Kidney (tissue), 14 donors: ENCODE measurements around the gene CORO1C. TPM values are rescaled to one million over a fixed set of nuclear protein-coding genes. Genes with fewer than 3 reads are reported as not detected.

Source experiments
- DNase-seq, 5 donors: peaks; one replicate each; pipeline ENCODE4 v3.0.0-alpha.2; 2013 to 2020
- FAIRE-seq: peaks from 2 replicates; lab custom pipeline; 2012; peaks lifted over from hg19 to GRCh38; lab: Jason Lieb, UNC
- H3K27ac ChIP-seq, 2 donors: one replicate each; pipeline ENCODE4 v1.7.0; 2013; ENCODE audit warnings: low read depth in 2 of 2, low read length in 2 of 2, inconsistent platforms in 1 of 2
- H3K27me3 ChIP-seq: one replicate; pipeline ENCODE4 v1.7.1; 2013; ENCODE audit warnings: low read length, inconsistent platforms; ENCODE audit not compliant: control insufficient read depth, insufficient read depth
- H3K36me3 ChIP-seq, 3 donors: one replicate each; pipeline versions ENCODE4 v1.7.0 to v1.7.1; 2013; ENCODE audit warnings: low read length in 3 of 3, control low read depth in 1 of 3, inconsistent platforms in 1 of 3; ENCODE audit not compliant: insufficient read depth in 3 of 3, control insufficient read depth in 2 of 3
- H3K4me1 ChIP-seq, 3 donors: one replicate each; pipeline versions ENCODE4 v1.7.0 to v1.7.1; 2013; ENCODE audit warnings: low read length in 3 of 3, inconsistent platforms in 1 of 3, low read depth in 1 of 3; ENCODE audit not compliant: control insufficient read depth in 2 of 3, insufficient read depth in 2 of 3
- H3K4me3 ChIP-seq, 3 donors: one replicate each; pipeline versions ENCODE4 v1.7.0 to v1.8.1; 2013; ENCODE audit warnings: low read length in 3 of 3, control low read depth in 1 of 3, inconsistent platforms in 1 of 3
- H3K9ac ChIP-seq, 3 donors: one replicate each; pipeline versions ENCODE4 v1.7.0 to v1.7.1; 2013; ENCODE audit warnings: low read length in 3 of 3, control low read depth in 1 of 3, inconsistent platforms in 1 of 3
- H3K9me3 ChIP-seq, 3 donors: one replicate each; pipeline versions ENCODE4 v1.7.0 to v1.7.1; 2013; ENCODE audit warnings: low read length in 3 of 3, control low read depth in 1 of 3, inconsistent platforms in 1 of 3; ENCODE audit not compliant: control insufficient read depth in 2 of 3, insufficient read depth in 1 of 3
- intact Hi-C: fragments of 100-400 bp; cut with DNase I; formaldehyde crosslinking; loops from one replicate; pipeline ENCODE4 v1.11.1; 2022
- polyA plus RNA-seq: library from polyadenylated mRNA; stranded (reverse); fragments of 350-450 nt; fragmentation: Illumina TruSeq; extraction: RNeasy Lipid Tissue Mini Kit (QIAGEN cat#74804); gene quantifications from one replicate; pipeline ENCODE4 v1.2.3, GENCODE V29; 2014; ENCODE audit warnings: low read depth, low replicate concordance; ENCODE audit not compliant: insufficient read depth
- total RNA-seq: library from RNA; stranded (reverse); fragmentation: NEBNext Ultra II Directional; extraction: Animal tissue kit (Norgen Biotek cat#: 25700); gene quantifications from one replicate; pipeline ENCODE4 v1.2.1, GENCODE V29; 2021
- TF ChIP-seq, protein P1 (sequence below): IDR thresholded peaks from 3 replicates; pipeline ENCODE4 v1.5.1; 2012; ENCODE audit warnings: mild to moderate bottlenecking, moderate library complexity, borderline replicate concordance; ENCODE audit not compliant: insufficient read depth; ENCODE audit errors: extremely low read depth
- donor health status: control.
- donor health status: control.
- donor health status: control.
- donor health status: control.
- donor health status: control.
- donor health status: DM: yes; HTN: yes; CAD: no.
- donor health status: Normal renal cell carcinoma (clear cell type).

CORO1C gene
- total and polyA plus RNA-seq, 2 donors from 2014 or later = 16.6 to 104 TPM

- H3K36me3 ChIP-seq = peaks cover 4 to 18% (median 11%) of the 10 kb centered on the region in 3 donors
- TF ChIP-seq, protein P1, sequence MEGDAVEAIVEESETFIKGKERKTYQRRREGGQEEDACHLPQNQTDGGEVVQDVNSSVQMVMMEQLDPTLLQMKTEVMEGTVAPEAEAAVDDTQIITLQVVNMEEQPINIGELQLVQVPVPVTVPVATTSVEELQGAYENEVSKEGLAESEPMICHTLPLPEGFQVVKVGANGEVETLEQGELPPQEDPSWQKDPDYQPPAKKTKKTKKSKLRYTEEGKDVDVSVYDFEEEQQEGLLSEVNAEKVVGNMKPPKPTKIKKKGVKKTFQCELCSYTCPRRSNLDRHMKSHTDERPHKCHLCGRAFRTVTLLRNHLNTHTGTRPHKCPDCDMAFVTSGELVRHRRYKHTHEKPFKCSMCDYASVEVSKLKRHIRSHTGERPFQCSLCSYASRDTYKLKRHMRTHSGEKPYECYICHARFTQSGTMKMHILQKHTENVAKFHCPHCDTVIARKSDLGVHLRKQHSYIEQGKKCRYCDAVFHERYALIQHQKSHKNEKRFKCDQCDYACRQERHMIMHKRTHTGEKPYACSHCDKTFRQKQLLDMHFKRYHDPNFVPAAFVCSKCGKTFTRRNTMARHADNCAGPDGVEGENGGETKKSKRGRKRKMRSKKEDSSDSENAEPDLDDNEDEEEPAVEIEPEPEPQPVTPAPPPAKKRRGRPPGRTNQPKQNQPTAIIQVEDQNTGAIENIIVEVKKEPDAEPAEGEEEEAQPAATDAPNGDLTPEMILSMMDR = no peak
- no peak for FAIRE-seq
Measured at GRCh38 chr12:108653082-108653516, 78.2 kb downstream of the CORO1C start.

DNA sequence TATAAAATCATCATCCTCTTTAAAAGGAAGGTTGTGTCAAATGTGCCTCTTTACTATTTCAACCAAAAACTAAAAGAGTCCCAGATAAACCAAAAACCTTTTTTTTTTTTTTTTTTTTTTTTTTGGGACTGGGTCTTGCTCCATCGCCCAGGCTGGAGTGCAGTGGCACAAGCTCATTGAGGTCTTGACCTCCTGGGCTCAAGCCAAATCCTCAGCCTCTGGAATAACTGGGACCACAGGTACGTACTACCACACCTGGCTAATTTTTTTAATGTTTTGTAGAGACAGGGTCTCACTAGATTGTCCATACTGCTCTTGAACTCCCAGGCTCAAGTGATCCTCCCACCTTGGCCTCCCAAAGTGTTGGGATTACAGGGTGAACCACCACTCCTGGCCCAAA is 81.2 kb downstream of the CORO1C start:
- Histone ChIP-seq H3K27ac (no peak overlapping the region), H3K36me3 (peaks cover 2 to 10% (median 7%) of the 10 kb centered on the region in 3 donors), H3K9me3 (no peaks in the 10 kb centered on the region), H3K4me3 (no peak overlapping the region), H3K9ac (no peak overlapping the region), H3K4me1 (peaks cover 0 to 4% (median 0%) of the 10 kb centered on the region in 3 donors), H3K27me3 (no peaks in the 10 kb centered on the region)
- TF ChIP-seq, protein P1 = no peak
- FAIRE-seq (no peak), DNase-seq (no peak)
- intact Hi-C loops = no loop called here

More at GRCh38 chr12:108653082-108653516, 78.2 kb downstream of the CORO1C start:
- no peaks in the 10 kb centered on the region for H3K9me3 ChIP-seq
- H3K27ac ChIP-seq = no peak overlapping the region
- no peak overlapping the region for H3K4me3 ChIP-seq
- H3K9ac ChIP-seq = no peak overlapping the region
- H3K27me3 ChIP-seq = no peaks in the 10 kb centered on the region
- intact Hi-C loops = no loop called here
- no peaks in the 10 kb centered on the region for H3K4me1 ChIP-seq
- no peak for DNase-seq

- Histone ChIP-seq H3K9me3 (no peaks in the 10 kb centered on the region), H3K36me3 (peaks cover 2 to 10% (median 7%) of the 10 kb centered on the region in 3 donors), H3K4me3 (no peak overlapping the region), H3K27ac (no peak overlapping the region), H3K27me3 (no peaks in the 10 kb centered on the region), H3K4me1 (peaks cover 0 to 6% (median 3%) of the 10 kb centered on the region in 3 donors), H3K9ac (no peak overlapping the region)
- intact Hi-C loops = no loop called here
- TF ChIP-seq, protein P1 = no peak
- no peak for FAIRE-seq
- DNase-seq = no peak
Measured at GRCh38 chr12:108649669-108650068, 81.6 kb downstream of the CORO1C start.

- no peak overlapping the region for H3K27ac ChIP-seq
- H3K4me3 ChIP-seq = no peak overlapping the region
- intact Hi-C loops = no loop called here
- H3K36me3 ChIP-seq = peaks cover 2 to 10% (median 7%) of the 10 kb centered on the region in 3 donors
- TF ChIP-seq, protein P1 = no peak
- peaks cover 0 to 10% (median 9%) of the 10 kb centered on the region in 3 donors for H3K4me1 ChIP-seq
- DNase-seq (no peak), FAIRE-seq (no peak)
- H3K9me3 ChIP-seq = no peaks in the 10 kb centered on the region
- H3K9ac ChIP-seq = no peak overlapping the region
- H3K27me3 ChIP-seq = no peaks in the 10 kb centered on the region
Measured at GRCh38 chr12:108649126-108649525, 82.2 kb downstream of the CORO1C start.
